T-helper 17 cell (primary cell): ENCODE measurements around the gene TMEM271. TPM values are rescaled to one million over a fixed set of nuclear protein-coding genes. Genes with fewer than 3 reads are reported as not detected.
"Not testable (repeated sequence)": the region's sequence is repeated elsewhere in the genome, so short reads cannot be mapped to it uniquely, and the experiment has no call there.

Experiments
- ATAC-seq: fragments of 150-1000 bp; cut with Tn5 transposase; 2 replicates; pipeline ENCODE4 v1.10.0; 2021; ENCODE audit warnings: mild to moderate bottlenecking, moderate library complexity
- DNase-seq, 3 donors: peaks; one replicate each; pipeline versions ENCODE4 v3.0.0 to v3.0.0-alpha.2; 2020 to 2021
- H3K9me3 ChIP-seq: one replicate; pipeline ENCODE4 v1.7.0; 2013; ENCODE audit warnings: low read length, mild to moderate bottlenecking; ENCODE audit not compliant: control insufficient read depth, poor library complexity, severe bottlenecking
- H3K27ac Mint-ChIP-seq: one replicate; pipeline ENCODE4 v1.8.0; 2022; ENCODE audit warnings: mild to moderate bottlenecking, moderate library complexity, mixed read lengths
- H3K27me3 Mint-ChIP-seq: one replicate; pipeline ENCODE4 v1.8.0; 2022; ENCODE audit warnings: mixed read lengths
- H3K36me3 Mint-ChIP-seq: one replicate; pipeline ENCODE4 v1.8.0; 2022; ENCODE audit warnings: low read depth, mixed read lengths
- H3K4me1 Mint-ChIP-seq: one replicate; pipeline ENCODE4 v1.8.0; 2022; ENCODE audit warnings: mild to moderate bottlenecking, mixed read lengths
- H3K4me3 Mint-ChIP-seq: one replicate; pipeline ENCODE4 v1.8.0; 2022; ENCODE audit warnings: mild to moderate bottlenecking, moderate library complexity, mixed read lengths
- total RNA-seq, 4 donors: library from RNA in 2 of 4; stranded (reverse) in 2 of 4; gene quantifications; one replicate each; pipeline ENCODE4 v1.2.3 and lab custom pipeline; 2022 to 2026

The TMEM271 gene
- total RNA-seq, 2 donors from 2014 or later: not detected

- Mint-ChIP-seq H3K4me3 (no peak overlapping the region), H3K4me1 (no peaks in the 10 kb centered on the region), H3K27me3 (peaks cover 39% of the 10 kb centered on the region), H3K36me3 (no peaks in the 10 kb centered on the region), H3K27ac (no peak overlapping the region)
- ATAC-seq (no peak), DNase-seq (no peak)
- H3K9me3 ChIP-seq: no peaks in the 10 kb centered on the region
These were observed 24.9 kb upstream of the TMEM271 start for GRCh38 chr4:600850-601515.

DNA sequence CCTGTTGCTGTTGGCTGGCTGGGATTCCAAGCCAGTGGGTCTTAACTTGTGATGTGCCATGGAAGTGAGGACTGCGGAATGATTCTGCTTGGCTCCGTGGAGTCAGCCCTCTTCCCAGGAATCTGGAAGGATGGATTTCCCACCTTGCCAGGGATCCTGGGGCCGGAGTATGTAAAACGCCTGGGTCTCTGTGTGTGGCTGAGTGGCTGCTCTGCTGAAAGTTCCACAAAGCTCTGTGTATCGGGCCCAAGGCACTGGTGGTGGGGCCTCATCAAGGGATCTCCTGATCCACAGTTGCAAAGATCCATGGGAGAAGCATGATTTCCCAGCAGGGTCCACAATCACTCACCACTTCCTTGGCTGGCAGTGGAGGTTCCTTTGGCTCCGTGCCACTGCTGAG is 24.1 kb upstream of the TMEM271 start:
- Mint-ChIP-seq H3K27ac (no peak overlapping the region), H3K4me1 (no peaks in the 10 kb centered on the region), H3K27me3 (peaks cover 31% of the 10 kb centered on the region), H3K36me3 (no peaks in the 10 kb centered on the region), H3K4me3 (no peak overlapping the region)
- ATAC-seq: no peak
- no peaks in the 10 kb centered on the region for H3K9me3 ChIP-seq
- no peak for DNase-seq

DNA sequence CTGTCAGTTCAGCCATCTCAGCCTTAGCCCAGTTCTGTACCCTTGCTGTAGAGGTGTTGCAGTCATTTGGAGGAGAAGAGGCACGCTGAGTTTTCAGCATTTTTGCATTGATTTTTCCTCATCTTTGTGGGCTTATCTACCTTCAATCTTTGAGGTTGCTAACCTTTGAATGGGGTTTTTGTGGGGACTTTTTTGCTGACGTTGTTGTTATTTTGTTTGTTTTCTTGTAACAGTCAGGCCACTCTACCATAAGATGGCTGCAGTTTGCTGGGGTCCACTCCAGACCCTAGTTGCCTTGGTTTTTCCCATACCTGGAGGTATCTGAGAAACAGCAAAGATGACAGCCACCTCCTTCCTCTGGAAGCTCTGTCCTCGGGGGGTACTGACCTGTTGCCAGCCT is 22.8 kb upstream of the TMEM271 start:
- Mint-ChIP-seq H3K27ac (no peak overlapping the region), H3K4me1 (no peaks in the 10 kb centered on the region), H3K36me3 (no peaks in the 10 kb centered on the region), H3K27me3 (peaks cover 27% of the 10 kb centered on the region), H3K4me3 (no peak overlapping the region)
- no peaks in the 10 kb centered on the region for H3K9me3 ChIP-seq
- no peak for ATAC-seq
- DNase-seq: no peak

- Mint-ChIP-seq H3K4me1 (no peaks in the 10 kb centered on the region), H3K4me3 (no peak overlapping the region), H3K27me3 (peaks cover 17% of the 10 kb centered on the region), H3K36me3 (peaks cover 3% of the 10 kb centered on the region), H3K27ac (no peak overlapping the region)
- no peaks in the 10 kb centered on the region for H3K9me3 ChIP-seq
- DNase-seq (no peak), ATAC-seq (no peak)
These were observed 16.9 kb upstream of the TMEM271 start for GRCh38 chr4:592825-593520.

DNA sequence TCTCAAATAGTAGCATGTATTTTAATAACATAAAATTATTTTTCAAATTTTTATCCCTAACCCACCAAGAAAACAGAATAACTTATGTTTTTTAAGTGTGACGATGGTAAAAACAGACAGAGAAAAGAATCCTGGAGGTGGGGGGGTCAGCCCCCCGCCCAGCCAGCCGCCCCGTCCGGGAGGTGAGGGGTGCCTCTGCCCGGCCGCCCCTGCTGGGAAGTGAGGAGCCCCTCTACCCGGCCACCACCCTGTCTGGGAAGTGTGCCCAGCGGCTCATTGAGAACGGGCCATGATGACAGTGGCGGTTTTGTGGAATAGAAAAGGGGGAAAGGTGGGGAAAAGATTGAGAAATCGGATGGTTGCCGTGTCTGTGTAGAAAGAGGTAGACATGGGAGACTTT is 16.1 kb upstream of the TMEM271 start:
- H3K27me3 Mint-ChIP-seq: peaks cover 22% of the 10 kb centered on the region
- not testable (repeated sequence) for H3K9me3 ChIP-seq, H3K4me1 Mint-ChIP-seq, H3K4me3 Mint-ChIP-seq, H3K27ac Mint-ChIP-seq, ATAC-seq, DNase-seq, H3K36me3 Mint-ChIP-seq

DNA sequence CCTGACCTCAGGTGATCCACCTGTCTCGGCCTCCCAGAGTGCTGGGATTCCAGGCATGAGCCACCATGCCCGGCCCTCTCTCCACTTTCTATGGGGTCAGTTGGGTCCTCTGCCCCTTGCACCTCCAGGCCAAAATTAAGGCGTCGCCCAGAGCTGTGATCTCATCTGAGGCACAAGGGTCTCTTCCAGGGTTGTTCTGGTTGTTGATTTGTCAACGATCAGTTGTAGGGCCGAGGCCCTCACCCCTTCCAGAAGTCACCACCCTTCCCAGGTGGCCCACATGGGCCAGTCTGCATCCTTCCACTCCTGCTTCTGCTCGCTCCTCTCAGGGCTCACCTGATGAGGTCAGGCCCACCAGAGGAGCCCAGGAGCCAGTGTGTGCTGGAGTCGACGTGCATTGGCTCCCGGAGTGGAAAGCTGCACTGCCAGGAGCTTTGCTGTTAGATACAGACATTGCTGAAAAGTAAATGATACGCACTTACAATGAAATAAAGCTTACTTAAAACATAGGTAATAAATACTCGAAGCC is 14.3 kb upstream of the TMEM271 start:
- no peak overlapping the region for H3K4me3 Mint-ChIP-seq
- no peak for DNase-seq
- H3K4me1 Mint-ChIP-seq: no peaks in the 10 kb centered on the region
- no peak for ATAC-seq
- H3K36me3 Mint-ChIP-seq: peaks cover 5% of the 10 kb centered on the region
- no peaks in the 10 kb centered on the region for H3K9me3 ChIP-seq
- H3K27me3 Mint-ChIP-seq: peaks cover 22% of the 10 kb centered on the region
- no peak overlapping the region for H3K27ac Mint-ChIP-seq

GRCh38 chr4:589219-589963 is 13.3 kb upstream of the TMEM271 start:
- H3K4me3 Mint-ChIP-seq: no peak overlapping the region
- no peak overlapping the region for H3K27ac Mint-ChIP-seq
- peaks cover 22% of the 10 kb centered on the region for H3K27me3 Mint-ChIP-seq
- no peak for ATAC-seq
- no peaks in the 10 kb centered on the region for H3K9me3 ChIP-seq
- H3K36me3 Mint-ChIP-seq: peaks cover 5% of the 10 kb centered on the region
- no peak for DNase-seq
- no peaks in the 10 kb centered on the region for H3K4me1 Mint-ChIP-seq

- Mint-ChIP-seq H3K36me3 (peaks cover 5% of the 10 kb centered on the region), H3K27me3 (peaks cover 22% of the 10 kb centered on the region), H3K4me3 (no peak overlapping the region), H3K4me1 (no peaks in the 10 kb centered on the region), H3K27ac (no peak overlapping the region)
- no peak for ATAC-seq
- no peak for DNase-seq
- H3K9me3 ChIP-seq: no peaks in the 10 kb centered on the region
These were observed 12.3 kb upstream of the TMEM271 start for GRCh38 chr4:588351-588849.

- Mint-ChIP-seq H3K4me1 (no peaks in the 10 kb centered on the region), H3K27ac (no peak overlapping the region), H3K4me3 (no peak overlapping the region), H3K27me3 (peaks cover 22% of the 10 kb centered on the region), H3K36me3 (peaks cover 5% of the 10 kb centered on the region)
- ATAC-seq (no peak), DNase-seq (no peak)
- no peaks in the 10 kb centered on the region for H3K9me3 ChIP-seq
These were observed 11.7 kb upstream of the TMEM271 start for GRCh38 chr4:587671-588350.

- ATAC-seq (no peak), DNase-seq (no peak)
- no peaks in the 10 kb centered on the region for H3K9me3 ChIP-seq
- Mint-ChIP-seq H3K27me3 (peaks cover 38% of the 10 kb centered on the region), H3K27ac (no peak overlapping the region), H3K4me3 (no peak overlapping the region), H3K36me3 (peaks cover 2% of the 10 kb centered on the region), H3K4me1 (peaks cover 2% of the 10 kb centered on the region)
These were observed 7.7 kb upstream of the TMEM271 start for GRCh38 chr4:583820-584219.

GRCh38 chr4:581753-582361 is 5.8 kb upstream of the TMEM271 start:
- peaks cover 2% of the 10 kb centered on the region for H3K36me3 Mint-ChIP-seq
- no peaks in the 10 kb centered on the region for H3K9me3 ChIP-seq
- peaks cover 6% of the 10 kb centered on the region for H3K4me1 Mint-ChIP-seq
- H3K4me3 Mint-ChIP-seq: no peak overlapping the region
- H3K27me3 Mint-ChIP-seq: peaks cover 48% of the 10 kb centered on the region
- DNase-seq: no peak
- H3K27ac Mint-ChIP-seq: no peak overlapping the region
- ATAC-seq: no peak

DNA sequence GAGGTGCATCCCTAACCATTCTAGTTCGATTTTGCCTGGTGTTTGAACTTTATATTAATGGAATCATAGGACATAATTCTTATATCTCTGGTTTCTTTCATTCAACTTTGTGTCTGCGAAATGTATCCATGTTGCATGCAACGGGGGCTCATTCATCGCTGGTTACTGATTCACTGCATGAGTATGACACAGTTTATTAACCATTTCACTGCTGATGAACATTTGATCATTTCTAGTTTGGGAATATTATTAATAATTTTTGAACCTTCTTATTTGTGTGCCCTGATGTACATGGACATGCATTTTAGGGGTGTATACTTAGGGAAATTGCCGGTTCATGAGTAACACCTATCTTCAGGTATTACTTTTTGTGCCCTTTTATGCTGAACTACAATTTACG is 5.1 kb upstream of the TMEM271 start:
- Mint-ChIP-seq H3K27ac (no peak overlapping the region), H3K27me3 (peaks cover 48% of the 10 kb centered on the region), H3K4me1 (peaks cover 6% of the 10 kb centered on the region), H3K36me3 (peaks cover 2% of the 10 kb centered on the region), H3K4me3 (no peak overlapping the region)
- no peaks in the 10 kb centered on the region for H3K9me3 ChIP-seq
- no peak for DNase-seq
- no peak for ATAC-seq
